HG02678 (cell line): ENCODE measurements around the gene RPS14.
"Not testable (repeated sequence)": the region's sequence is repeated elsewhere in the genome, so short reads cannot be mapped to it uniquely, and the experiment has no call there.

Experiments
- ATAC-seq: cut with Tn5 transposase; IDR thresholded peaks from one replicate; pipeline ENCODE4 v1.9.1; 2021; ENCODE audit warnings: mild to moderate bottlenecking, moderate library complexity; ENCODE audit not compliant: unreplicated experiment

The RPS14 gene

DNA sequence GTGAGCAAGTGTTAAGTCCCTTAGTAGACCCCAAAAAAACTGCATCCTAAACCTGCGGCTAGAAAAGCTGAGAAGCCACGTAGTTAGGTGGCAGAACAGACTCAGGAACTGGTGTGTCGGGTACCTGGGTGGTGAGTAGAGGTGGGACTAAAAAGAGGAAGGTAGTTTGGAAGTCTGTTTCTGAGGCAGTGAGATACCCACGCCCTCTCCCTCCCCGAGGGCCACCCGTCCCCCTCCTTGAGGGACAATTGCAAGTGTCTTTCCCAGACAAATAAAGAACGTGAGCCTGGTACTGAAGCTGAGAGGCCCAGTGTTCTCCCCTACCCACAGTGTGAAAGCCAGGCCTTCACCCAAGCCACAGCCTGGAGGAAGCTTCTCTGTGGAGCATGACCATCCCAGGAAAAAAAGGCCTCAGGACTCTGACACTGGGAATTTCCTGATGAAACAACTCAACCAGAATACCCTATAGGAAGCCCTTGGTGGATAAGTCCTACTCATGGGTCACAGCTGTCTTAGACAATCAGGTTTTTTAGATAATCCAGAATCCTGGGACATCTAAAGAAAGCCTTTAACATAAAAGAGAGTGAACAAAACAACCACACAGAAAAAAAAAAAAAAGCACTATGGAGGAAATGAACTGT lies 29.8 kb downstream of the RPS14 start:
- ATAC-seq: peak; percentile 79

DNA sequence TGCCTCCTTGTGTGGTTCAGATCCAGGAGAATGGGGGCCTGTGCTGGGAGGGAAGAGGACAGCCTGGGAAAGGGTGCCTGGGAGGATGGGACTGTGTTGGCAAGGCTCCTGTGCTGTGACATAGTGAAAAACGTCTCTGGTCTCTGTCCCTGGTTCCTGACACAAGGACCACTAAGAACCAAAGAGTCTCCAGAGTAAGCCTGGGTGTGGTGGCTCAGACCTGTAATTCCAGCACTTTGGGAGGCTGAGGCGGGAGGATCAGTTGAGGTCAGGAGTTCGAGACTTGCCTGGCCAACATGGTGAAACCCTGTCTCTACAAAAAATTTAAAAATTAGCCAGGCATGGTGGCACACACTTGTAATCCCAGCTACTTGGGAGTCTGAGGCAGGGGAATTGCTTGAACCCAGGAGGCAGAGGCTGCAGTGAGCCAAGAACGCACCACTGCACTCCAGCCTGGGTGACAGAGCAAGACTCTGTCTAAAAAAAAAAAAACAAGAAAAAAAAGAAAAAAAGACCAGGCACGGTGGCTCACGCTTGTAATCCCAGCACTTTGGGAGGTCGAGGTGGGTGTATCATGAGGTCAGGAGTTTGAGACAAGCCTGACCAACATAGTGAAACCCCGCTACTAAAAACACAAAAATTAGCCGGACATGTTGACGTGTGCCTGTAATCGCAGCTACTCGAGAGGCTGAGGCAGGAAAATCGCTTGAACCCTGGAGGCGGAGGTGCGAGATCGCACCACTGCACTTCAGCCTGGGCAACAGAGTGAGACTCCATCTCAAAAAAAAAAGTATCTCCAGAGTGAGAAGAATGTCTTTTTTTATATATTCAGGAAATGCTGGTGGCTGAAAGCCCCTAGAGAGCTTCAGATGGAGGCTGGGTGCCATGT lies 35.4 kb downstream of the RPS14 start:
- not testable (repeated sequence) for ATAC-seq

DNA sequence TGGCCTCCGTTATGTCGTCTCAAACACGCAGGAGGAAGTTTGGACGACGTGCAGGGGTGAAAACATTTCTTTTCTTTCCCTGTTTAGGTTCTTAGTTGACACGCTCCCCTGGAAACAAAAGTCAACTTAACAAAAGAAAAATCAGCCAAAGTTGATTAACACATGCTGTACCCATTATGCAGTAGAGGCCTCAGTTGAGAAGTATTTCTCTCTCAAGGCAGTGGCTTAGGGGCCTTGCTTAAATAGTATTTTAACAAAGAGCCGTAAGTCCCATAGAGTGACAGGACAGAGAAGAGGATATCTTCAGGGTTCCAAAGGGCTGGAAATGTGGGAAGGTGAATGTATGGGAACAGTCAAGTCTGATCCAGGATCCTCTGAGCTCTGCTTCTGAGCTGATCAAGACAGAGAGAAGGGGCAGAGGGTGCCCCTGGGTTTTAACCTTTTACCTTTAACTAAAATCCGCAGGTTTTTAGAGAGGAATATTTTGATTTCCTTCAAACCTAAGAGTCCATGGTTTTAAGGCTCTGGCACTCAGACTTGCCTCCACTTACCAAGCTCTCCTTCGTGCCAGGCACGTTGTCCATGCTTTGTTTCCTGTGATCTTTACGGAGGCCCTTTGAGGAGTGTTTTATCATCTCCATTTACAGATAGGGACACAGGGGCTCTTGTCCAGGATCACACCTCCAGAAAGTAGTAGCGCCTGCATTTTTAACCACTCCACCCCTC lies 36.2 kb downstream of the RPS14 start:
- no peak for ATAC-seq

- ATAC-seq: peak; percentile 72
These were observed 37.0 kb downstream of the RPS14 start, which contains the start of gene CD74 for GRCh38 chr5:150412319-150413175. CD74 (minus strand) TSS chr5:150412910; CDS start chr5:150412749, 161 bp downstream.

GRCh38 chr5:150411245-150411979 lies 38.1 kb downstream of the RPS14 start:
- no peak for ATAC-seq

DNA sequence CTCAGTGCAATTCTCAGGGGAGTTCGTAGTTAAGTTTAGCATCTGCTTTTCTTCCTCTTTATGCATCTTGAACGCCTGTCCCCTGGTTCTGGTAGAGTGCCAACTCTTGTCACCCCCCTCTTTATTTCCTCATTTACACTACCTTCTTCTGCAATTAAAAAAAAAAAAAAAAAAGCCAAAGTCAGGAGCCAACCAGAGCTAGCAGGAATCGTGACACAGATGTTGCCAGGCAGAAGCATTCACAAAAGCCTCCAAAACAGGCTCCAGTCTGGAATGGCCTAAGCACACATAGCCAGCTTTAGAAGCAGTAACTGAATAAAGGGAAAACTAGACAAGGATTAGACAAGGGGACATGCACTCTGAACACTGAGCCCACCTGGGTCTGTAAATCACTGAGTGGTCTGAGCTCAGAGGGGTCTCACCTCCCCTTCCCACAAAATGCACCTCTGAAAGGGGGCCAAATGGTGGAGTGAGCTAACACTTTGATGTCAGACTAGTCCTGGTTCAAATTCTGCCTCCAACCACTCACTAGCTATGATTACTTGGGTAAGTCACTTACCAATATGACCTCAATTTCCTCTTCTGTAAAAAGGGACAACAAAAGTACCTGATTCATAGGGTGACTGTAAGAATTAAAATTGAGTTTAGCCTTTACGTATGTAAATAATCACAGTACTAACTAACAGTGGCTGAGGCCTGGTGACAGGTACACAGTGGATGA lies 38.9 kb downstream of the RPS14 start:
- ATAC-seq: peak; percentile 9

DNA sequence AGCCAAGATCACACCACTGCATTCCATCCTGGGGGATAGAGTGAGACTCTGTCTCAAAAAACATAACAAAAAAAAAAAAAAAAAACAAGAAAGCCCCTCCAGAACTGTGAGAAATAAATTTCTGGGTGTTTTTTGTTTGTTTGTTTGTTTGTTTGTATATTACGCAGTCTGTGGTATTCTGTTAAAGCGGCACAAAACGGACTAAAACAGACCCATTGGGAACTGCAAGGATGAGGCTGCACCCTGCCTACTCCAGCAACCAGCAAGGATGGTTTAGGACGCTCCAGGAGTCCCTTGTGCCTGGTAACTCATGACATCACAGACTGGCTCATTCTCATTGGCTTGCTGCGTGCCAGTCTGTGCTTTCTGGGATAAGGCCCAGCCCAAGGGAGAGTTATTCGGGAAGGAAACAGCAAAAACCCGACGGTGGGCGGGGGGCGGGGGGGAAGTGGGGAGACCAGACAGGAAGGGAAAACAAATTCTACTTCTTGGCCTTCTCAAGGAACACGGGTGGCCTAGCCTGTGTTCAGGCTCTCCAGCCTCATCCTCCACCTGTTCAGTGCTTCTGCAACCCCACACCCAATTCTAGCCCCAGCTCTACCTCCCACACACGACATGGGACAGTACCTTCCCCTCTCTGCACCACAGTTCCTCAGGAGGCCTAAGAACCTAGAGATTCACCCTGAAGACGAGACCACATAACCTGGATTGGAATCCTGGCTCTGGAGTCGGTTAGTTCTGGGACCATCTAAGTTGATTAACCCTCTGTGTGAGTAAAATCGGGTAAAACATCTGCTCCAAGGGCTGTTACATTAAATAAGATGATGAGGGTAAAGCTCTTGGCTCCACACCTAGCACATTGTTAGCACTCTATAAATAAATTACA lies 39.7 kb downstream of the RPS14 start:
- peak; percentile 35 for ATAC-seq

DNA sequence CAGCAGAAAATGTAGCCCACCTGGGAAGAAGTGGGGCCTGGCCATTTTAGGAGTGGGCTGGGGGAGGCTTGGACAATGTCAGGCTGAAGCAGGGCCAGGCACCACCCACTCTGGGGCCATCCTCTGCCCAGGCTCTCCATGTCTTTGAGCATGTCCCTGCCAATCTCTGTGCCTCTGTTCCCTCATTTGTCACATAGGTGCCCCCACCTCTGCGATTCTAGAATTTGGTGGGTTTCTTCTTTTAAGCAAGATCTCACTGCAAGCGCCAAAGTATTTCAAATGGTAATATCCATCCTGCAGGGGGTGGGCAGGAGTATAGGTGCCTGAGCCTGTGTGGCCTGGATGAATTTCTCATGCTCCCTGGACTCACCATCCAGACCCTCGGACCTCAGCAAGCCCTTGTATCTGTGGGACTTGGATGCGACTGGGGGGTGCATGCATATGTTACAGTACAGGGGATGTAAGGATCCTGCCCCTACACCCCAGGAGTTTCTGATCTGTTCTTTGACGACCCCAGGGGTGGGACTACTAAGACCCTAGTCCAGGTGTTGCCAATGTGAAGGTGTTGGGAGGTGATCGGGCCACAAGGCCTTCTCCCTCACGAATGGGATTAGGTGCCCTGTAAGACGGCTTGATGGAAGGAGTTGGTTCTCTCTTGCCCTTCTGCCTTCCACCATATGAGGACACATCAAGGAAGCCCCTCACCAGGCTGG lies 41.2 kb downstream of the RPS14 start:
- ATAC-seq: no peak

DNA sequence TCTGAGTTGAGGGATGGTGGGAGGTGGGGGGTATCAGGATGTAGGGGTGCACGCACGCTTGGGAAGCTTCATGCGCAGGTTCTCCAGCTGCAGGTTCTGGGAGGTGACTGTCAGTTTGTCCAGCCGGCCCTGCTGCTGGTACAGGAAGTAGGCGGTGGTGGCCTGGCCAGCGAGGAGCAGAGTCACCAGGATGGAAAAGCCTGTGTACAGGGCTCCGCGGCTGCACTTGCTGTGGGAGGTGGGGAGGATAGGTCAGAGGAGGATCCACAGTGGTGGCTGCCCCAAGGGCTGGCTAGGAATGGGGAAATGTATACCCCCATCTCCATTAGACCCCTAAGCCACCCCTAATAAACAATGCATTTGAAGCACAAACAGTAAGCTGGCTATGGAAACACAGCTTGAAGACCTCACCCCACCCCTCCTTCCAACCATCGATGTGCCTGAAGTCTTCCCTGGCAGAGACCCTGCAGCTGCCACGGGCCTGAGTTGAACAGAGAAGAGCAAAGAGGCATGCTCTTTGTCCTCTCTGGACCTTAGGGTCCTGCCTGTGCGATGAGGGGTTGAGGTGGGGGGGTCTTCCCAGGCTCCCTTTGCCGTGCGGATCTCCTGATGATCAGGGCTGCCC lies 42.3 kb downstream of the RPS14 start:
- ATAC-seq: no peak

DNA sequence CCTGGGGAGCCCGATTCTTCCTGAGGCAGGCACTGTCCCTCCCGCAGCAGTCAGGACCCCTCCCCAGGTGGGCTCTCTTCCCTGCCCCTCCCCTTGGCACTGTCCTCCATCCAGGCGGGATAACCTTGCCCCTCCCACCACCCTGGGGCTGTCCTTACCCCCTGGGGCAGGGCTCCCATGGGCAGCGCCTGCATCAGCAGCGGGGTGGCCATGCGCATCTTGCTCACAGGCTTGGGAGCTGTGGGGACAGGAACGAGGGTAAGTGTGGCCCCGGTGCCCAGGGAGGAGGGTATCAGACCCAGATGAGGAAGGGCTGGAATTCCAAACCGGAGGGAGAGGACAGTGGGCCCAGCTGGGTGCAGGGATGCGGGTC lies 42.8 kb downstream of the RPS14 start:
- ATAC-seq: no peak

DNA sequence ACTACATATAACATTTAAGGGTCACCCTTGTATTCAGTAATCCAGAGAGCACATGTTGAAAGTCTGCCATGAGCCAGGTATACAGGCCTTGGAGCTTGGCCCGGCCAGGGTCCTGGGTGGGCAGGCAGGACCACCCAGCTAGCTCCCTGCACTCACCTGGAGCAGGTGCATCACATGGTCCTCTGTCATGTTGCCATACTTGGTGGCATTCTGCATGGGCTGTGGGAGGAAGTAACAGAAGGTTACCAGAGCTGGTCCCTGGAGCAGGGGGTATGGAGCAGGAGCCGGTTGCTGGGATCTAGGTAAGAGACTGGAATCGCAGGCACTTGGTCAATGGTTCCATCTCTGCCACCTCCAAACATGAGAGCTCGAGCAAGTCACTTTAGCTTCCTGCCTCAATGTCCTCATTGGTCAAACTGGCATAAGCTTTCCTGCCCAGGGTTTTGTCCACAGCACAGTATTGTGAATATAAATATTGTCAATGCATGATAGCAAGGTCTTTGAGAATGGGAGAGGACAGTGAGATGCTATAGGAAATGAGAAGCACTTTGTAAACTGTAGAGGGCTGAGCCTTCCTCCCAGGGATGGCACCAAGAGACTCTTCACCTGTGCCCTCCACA lies 43.3 kb downstream of the RPS14 start:
- ATAC-seq: no peak

GRCh38 chr5:150404941-150405816 lies 44.4 kb downstream of the RPS14 start:
- no peak for ATAC-seq

DNA sequence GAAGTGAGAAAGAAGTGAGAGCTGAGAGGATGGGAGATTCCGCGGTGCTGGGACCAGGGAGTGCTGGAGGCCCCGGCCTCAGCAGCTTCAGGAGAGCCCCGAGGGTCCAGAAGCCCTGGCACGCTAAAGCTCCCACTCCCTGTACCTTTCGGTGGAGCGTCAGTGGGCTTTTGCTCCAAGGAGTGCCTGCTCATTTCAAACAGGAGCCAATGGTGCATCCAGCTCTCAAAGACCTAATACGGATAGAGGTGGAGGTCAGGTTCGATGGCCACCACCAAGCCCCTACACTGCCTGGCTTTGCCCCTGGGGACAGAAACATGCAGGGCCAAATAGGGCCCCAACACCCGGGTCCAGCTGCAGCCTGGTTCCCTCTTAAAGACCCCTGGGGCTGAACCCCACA lies 45.0 kb downstream of the RPS14 start:
- no peak for ATAC-seq

GRCh38 chr5:150404121-150404520 lies 45.4 kb downstream of the RPS14 start:
- ATAC-seq: no peak

GRCh38 chr5:150402901-150403342 lies 46.6 kb downstream of the RPS14 start:
- ATAC-seq: no peak
